GM19463 (cell line): ENCODE results near the gene PRSS36.
"Not testable (repeated sequence)": the region's sequence is repeated elsewhere in the genome, so short reads cannot be mapped to it uniquely, and the experiment has no call there.

Experiments used
- ATAC-seq: cut with Tn5 transposase; IDR thresholded peaks from one replicate; pipeline ENCODE4 v1.9.1; 2021; ENCODE audit warnings: mild to moderate bottlenecking, moderate library complexity; ENCODE audit not compliant: unreplicated experiment

Gene PRSS36

GRCh38 chr16:31106509-31107464, 43.1 kb downstream of the PRSS36 start:
- ATAC-seq = no peak

GRCh38 chr16:31105677-31106213, 44.1 kb downstream of the PRSS36 start:
- ATAC-seq = no peak

GRCh38 chr16:31100876-31101641, 48.8 kb downstream of the PRSS36 start:
- not testable (repeated sequence) for ATAC-seq

- ATAC-seq = no peak
These were observed 49.8 kb downstream of the PRSS36 start for GRCh38 chr16:31099860-31100638.

- ATAC-seq = peak; percentile 87
These were observed 55.3 kb downstream of the PRSS36 start, which contains the start of gene VKORC1 for GRCh38 chr16:31094424-31095120. Gene VKORC1, minus strand, starts transcription at chr16:31094797. Its CDS starts 68 bp downstream, at chr16:31094729.

- no peak for ATAC-seq
These were observed 55.8 kb downstream of the PRSS36 start for GRCh38 chr16:31094088-31094423.

GRCh38 chr16:31093132-31093703, 56.6 kb downstream of the PRSS36 start:
- no peak for ATAC-seq

GRCh38 chr16:31092330-31092729, 57.5 kb downstream of the PRSS36 start:
- no peak for ATAC-seq

GRCh38 chr16:31090540-31090939, 59.3 kb downstream of the PRSS36 start:
- ATAC-seq = no peak

DNA sequence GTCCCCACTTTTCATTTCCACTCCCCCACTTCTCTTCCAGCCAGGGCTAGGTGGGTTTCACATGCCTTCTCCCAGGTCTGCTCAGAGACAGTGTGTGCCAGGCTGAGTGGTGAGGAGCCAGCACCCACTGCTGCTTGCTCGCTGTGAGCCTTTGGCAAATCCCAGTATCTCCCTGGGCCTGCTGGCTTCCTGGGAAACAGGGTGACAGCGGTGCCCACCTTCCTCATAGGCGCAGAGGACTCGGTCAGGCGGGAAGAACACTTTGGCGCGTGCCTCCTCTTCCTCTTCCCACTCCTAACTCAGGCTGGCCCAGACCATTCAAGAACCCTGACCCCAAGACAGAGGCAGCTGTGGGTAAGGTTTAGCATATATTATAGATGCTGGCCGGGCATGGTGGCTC, 60.7 kb downstream of the PRSS36 start:
- ATAC-seq = no peak
